Type B pancreatic cell (in vitro differentiated cells): ENCODE data around the gene XRCC4. TPM values are rescaled to one million over a fixed set of nuclear protein-coding genes. Genes with fewer than 3 reads are reported as not detected.
A peak's percentile ranks its signal among the peaks of the same experiment; 100 is the strongest.

Experiments used
- DNase-seq: peaks from one replicate; pipeline ENCODE4 v3.0.0; 2021; ENCODE audit warnings: mixed read lengths; ENCODE audit not compliant: unreplicated experiment; ENCODE audit errors: extremely low spot score
- H3K27ac Mint-ChIP-seq: 2 replicates; pipeline ENCODE4 v1.8.0; 2021; ENCODE audit warnings: mild to moderate bottlenecking, mixed read lengths
- H3K27me3 Mint-ChIP-seq: 2 replicates; pipeline ENCODE4 v1.8.0; 2021; ENCODE audit warnings: mixed read lengths
- H3K36me3 Mint-ChIP-seq: 2 replicates; pipeline ENCODE4 v1.8.0; 2021; ENCODE audit warnings: mixed read lengths
- H3K4me1 Mint-ChIP-seq: one replicate; pipeline ENCODE4 v1.8.0; 2021; ENCODE audit warnings: mixed read lengths; ENCODE audit not compliant: unreplicated experiment
- H3K4me3 Mint-ChIP-seq: 2 replicates; pipeline ENCODE4 v1.8.0; 2021; ENCODE audit warnings: mild to moderate bottlenecking, mixed read lengths
- H3K9me3 Mint-ChIP-seq: 2 replicates; pipeline ENCODE4 v1.8.0; 2021; ENCODE audit warnings: mixed read lengths
- total RNA-seq: library from RNA; stranded (reverse); gene quantifications from 2 replicates; pipeline ENCODE4 v1.2.1, GENCODE V29; 2021; ENCODE audit warnings: low replicate concordance
- TF ChIP-seq, protein P1 (sequence below): fragments of 200-600 bp; sonication (generic); conservative IDR thresholded peaks from 2 replicates; pipeline ENCODE4 v1.5.0; 2021; ENCODE audit warnings: antibody characterized with exemption, mild to moderate bottlenecking

Gene XRCC4
- total RNA-seq, 1 donor from 2014 or later: 7.4 TPM

DNA sequence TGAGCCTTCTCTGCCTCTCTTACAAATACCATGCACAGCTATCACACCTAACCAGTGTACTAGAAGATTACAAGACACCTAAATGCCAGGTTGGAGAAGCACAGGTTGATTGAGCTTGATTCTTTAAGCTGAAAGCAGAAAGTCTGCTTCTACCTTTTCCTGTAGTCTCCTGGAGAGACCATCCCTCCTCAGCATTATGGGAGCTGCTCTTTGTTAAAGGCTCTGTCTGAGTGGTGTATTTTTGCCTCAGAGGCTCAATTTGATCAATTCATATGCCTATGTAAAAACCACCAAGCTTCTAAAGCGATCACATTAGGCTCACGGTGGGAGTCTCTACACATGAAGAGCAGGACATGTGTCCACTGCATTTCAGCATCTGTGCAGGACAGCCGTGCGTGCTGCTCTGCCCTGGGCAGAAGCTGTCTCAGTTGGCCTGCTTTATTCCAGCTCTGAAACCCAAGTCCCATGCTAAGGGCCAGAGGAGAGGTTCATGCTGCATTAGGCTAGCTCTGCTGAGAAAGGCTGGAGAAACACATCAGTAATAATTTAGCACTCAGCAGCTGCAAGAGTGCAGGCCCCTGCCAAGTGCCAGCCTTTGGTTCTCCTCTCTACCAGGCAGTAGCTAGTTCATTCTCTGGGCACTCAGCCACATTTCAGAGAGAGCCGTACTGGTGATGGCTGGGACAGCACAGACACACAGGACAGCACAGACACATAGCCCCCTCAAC is 41.8 kb upstream of the XRCC4 start:
- TF ChIP-seq, protein P1, sequence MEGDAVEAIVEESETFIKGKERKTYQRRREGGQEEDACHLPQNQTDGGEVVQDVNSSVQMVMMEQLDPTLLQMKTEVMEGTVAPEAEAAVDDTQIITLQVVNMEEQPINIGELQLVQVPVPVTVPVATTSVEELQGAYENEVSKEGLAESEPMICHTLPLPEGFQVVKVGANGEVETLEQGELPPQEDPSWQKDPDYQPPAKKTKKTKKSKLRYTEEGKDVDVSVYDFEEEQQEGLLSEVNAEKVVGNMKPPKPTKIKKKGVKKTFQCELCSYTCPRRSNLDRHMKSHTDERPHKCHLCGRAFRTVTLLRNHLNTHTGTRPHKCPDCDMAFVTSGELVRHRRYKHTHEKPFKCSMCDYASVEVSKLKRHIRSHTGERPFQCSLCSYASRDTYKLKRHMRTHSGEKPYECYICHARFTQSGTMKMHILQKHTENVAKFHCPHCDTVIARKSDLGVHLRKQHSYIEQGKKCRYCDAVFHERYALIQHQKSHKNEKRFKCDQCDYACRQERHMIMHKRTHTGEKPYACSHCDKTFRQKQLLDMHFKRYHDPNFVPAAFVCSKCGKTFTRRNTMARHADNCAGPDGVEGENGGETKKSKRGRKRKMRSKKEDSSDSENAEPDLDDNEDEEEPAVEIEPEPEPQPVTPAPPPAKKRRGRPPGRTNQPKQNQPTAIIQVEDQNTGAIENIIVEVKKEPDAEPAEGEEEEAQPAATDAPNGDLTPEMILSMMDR: no peak
- Mint-ChIP-seq H3K4me1 (peaks cover 39% of the 10 kb centered on the region), H3K36me3 (no peaks in the 10 kb centered on the region), H3K27me3 (no peaks in the 10 kb centered on the region), H3K9me3 (no peaks in the 10 kb centered on the region), H3K4me3 (no peak overlapping the region), H3K27ac (no peak overlapping the region)
- DNase-seq: no peak

DNA sequence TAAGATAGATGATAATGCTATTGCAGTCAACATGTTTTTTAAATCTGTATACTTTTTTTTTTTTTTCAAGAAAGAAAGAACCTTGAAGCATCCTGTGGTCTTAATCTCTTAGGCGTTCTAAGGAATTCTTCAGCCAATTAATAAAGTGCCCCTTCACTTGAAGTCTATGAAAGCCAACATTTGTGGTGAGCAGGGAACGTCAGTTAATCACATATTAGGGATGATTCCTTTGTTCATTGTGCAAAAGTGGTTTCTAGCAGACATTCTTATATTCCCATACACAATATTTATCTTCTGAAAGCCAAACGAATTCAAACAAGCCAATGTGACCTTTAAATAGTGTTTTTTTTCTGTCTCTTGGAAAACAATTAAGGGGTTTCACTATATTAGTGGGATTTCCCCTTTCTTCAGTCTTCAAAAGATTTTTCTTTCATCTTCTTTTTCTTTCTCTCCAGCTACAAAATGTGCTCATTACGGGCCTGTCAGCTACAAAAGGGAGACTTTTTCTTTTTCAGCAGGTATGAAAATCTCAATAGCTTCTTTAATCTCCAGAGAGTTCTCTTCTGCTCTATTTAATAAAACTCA is 40.3 kb upstream of the XRCC4 start:
- Mint-ChIP-seq H3K4me1 (peaks cover 39% of the 10 kb centered on the region), H3K27ac (peak overlapping the region; percentile 14), H3K36me3 (no peaks in the 10 kb centered on the region), H3K4me3 (no peak overlapping the region), H3K9me3 (no peaks in the 10 kb centered on the region), H3K27me3 (no peaks in the 10 kb centered on the region)
- no peak for DNase-seq
- TF ChIP-seq, protein P1: no peak

DNA sequence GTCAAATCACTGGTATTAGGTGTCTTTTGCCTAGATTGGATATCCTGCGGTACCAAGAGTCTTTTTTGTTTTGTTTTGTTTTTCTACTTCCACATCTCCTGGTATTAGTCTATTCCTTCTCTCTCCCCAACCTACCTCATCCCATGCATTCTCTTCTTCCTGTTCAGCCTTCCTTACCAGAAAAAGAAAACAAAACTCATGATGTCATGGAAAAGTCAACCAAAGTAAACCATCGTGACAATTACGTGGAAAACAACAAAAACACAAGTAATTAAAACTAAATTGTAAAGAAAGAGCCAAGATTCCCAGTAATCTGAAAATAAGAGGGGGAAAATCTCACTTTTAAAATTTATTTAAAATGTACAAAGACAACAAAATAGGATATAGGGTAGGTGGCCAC is 38.4 kb upstream of the XRCC4 start:
- Mint-ChIP-seq H3K27ac (no peak overlapping the region), H3K27me3 (no peaks in the 10 kb centered on the region), H3K36me3 (no peaks in the 10 kb centered on the region), H3K4me1 (peaks cover 39% of the 10 kb centered on the region), H3K9me3 (no peaks in the 10 kb centered on the region), H3K4me3 (no peak overlapping the region)
- DNase-seq: no peak
- TF ChIP-seq, protein P1: no peak

DNA sequence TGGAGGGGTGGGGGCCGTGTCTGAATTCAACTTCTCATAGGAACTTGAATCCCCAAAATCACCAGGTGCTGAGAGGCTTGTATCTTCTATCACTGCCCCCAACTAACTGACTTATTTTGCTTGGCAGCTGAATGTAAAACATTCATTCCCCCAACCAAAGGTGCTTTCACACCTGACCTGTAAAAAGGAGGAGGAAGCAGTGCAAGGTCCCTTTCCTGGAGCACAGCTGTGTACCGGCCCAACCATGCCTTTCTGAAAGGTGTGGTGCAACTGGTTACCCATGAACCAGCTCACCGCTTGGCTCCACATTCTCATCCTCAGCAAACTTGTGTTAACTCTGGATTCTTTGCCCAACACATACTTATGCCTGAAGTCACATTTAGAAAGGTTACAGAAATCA is 34.8 kb upstream of the XRCC4 start:
- TF ChIP-seq, protein P1: no peak
- H3K27ac Mint-ChIP-seq: no peak overlapping the region

DNA sequence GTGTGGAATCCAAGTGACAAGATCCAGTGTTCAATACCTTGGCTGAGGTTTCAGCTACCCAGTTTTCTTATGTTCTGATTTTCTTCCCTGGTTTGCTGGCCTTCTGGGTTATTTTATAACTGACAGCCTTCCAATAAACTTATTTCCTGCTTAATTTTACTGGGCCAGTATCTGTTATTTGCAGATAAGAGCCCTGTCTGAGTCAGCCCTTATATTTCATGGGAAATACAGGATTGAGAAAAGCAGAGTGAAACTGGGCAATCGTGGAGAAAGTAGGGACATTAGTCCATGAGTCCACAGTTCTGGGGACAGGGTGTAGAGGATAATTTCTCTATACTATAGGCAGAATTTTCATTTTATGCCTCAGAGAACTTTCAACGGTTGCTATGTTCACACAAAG is 32.4 kb upstream of the XRCC4 start:
- Mint-ChIP-seq H3K36me3 (no peaks in the 10 kb centered on the region), H3K9me3 (no peaks in the 10 kb centered on the region), H3K4me3 (no peak overlapping the region), H3K4me1 (no peaks in the 10 kb centered on the region), H3K27ac (no peak overlapping the region), H3K27me3 (no peaks in the 10 kb centered on the region)
- TF ChIP-seq, protein P1: no peak
- DNase-seq: no peak

More for the DNA sequence above, 34.8 kb upstream of the XRCC4 start:
- no peak for DNase-seq
- no peaks in the 10 kb centered on the region for H3K9me3 Mint-ChIP-seq
- peaks cover 8% of the 10 kb centered on the region for H3K4me1 Mint-ChIP-seq
- no peaks in the 10 kb centered on the region for H3K27me3 Mint-ChIP-seq
- no peaks in the 10 kb centered on the region for H3K36me3 Mint-ChIP-seq
- no peak overlapping the region for H3K4me3 Mint-ChIP-seq
